BLaER1 (cell line): ENCODE data around the gene SERPINH1.

Source experiments
- H3K27ac ChIP-seq: shearing (Covaris generic); formaldehyde crosslinking; 2 replicates; pipeline ENCODE4 v1.8.1; 2022
- H3K27me3 ChIP-seq: shearing (Covaris generic); formaldehyde crosslinking; 2 replicates; pipeline ENCODE4 v1.8.1; 2022
- H3K36me3 ChIP-seq: shearing (Covaris generic); formaldehyde crosslinking; 2 replicates; pipeline ENCODE4 v1.8.1; 2022
- H3K4me1 ChIP-seq: shearing (Covaris generic); formaldehyde crosslinking; 2 replicates; pipeline ENCODE4 v1.8.1; 2022
- H3K4me2 ChIP-seq: shearing (Covaris generic); formaldehyde crosslinking; 2 replicates; pipeline ENCODE4 v1.8.1; 2022
- H3K4me3 ChIP-seq: shearing (Covaris generic); formaldehyde crosslinking; 2 replicates; pipeline ENCODE4 v1.8.1; 2022
- H3K9ac ChIP-seq: shearing (Covaris generic); formaldehyde crosslinking; 2 replicates; pipeline ENCODE4 v1.8.1; 2022
- H3K9me3 ChIP-seq: shearing (Covaris generic); formaldehyde crosslinking; 2 replicates; pipeline ENCODE4 v1.8.1; 2022
- H4K20me1 ChIP-seq: shearing (Covaris generic); formaldehyde crosslinking; 2 replicates; pipeline ENCODE4 v1.8.1; 2022
- Cebpa-rat ChIP-seq: shearing (Covaris generic); IDR thresholded peaks from 2 replicates; pipeline ENCODE4 v1.8.1; 2022

Gene SERPINH1

GRCh38 chr11:75563501-75563977 is 1.5 kb downstream of the SERPINH1 start:
- Histone ChIP-seq H3K27ac (peak overlapping the region; percentile 94), H3K4me3 (peak overlapping the region; percentile 86), H3K9ac (peak overlapping the region; percentile 92), H3K4me2 (peak overlapping the region; percentile 95), H4K20me1 (peaks cover 17% of the 10 kb centered on the region; the same call in 1 of the 2 replicates), H3K4me1 (peaks cover 47% of the 10 kb centered on the region), H3K27me3 (no peaks in the 10 kb centered on the region), H3K9me3 (no peaks in the 10 kb centered on the region), H3K36me3 (peaks cover 36% of the 10 kb centered on the region)
- TF ChIP-seq Cebpa-rat, result no peak

GRCh38 chr11:75563978-75564552 is 2.0 kb downstream of the SERPINH1 start:
- no peaks in the 10 kb centered on the region for H3K27me3 ChIP-seq
- TF ChIP-seq Cebpa-rat, result no peak
- peak overlapping the region; percentile 94 for H3K27ac ChIP-seq
- peaks cover 42% of the 10 kb centered on the region for H3K36me3 ChIP-seq
- peaks cover 47% of the 10 kb centered on the region for H3K4me1 ChIP-seq
- no peaks in the 10 kb centered on the region for H3K9me3 ChIP-seq
- H3K9ac ChIP-seq, result peak overlapping the region; percentile 92
- H4K20me1 ChIP-seq, result peaks cover 17% of the 10 kb centered on the region; the same call in 1 of the 2 replicates
- peak overlapping the region; percentile 86 for H3K4me3 ChIP-seq
- peak overlapping the region; percentile 95 for H3K4me2 ChIP-seq

GRCh38 chr11:75565221-75565814 is 3.3 kb downstream of the SERPINH1 start:
- Histone ChIP-seq H3K4me3 (no peak overlapping the region), H4K20me1 (peaks cover 17% of the 10 kb centered on the region; the same call in 1 of the 2 replicates), H3K36me3 (peaks cover 54% of the 10 kb centered on the region), H3K4me2 (peak overlapping the region; percentile 95), H3K27me3 (no peaks in the 10 kb centered on the region), H3K9me3 (no peaks in the 10 kb centered on the region), H3K4me1 (peaks cover 47% of the 10 kb centered on the region), H3K9ac (peak overlapping the region; percentile 27; the same call in 1 of the 2 replicates), H3K27ac (peak overlapping the region; percentile 94; the same call in 1 of the 2 replicates)
- TF ChIP-seq Cebpa-rat, result no peak

GRCh38 chr11:75565916-75566762 is 4.1 kb downstream of the SERPINH1 start:
- H3K27me3 ChIP-seq, result no peaks in the 10 kb centered on the region
- H3K9ac ChIP-seq, result no peak overlapping the region
- no peak for TF ChIP-seq Cebpa-rat
- H3K4me2 ChIP-seq, result peak overlapping the region; percentile 95
- H3K4me1 ChIP-seq, result peaks cover 44% of the 10 kb centered on the region
- H3K4me3 ChIP-seq, result no peak overlapping the region
- peaks cover 62% of the 10 kb centered on the region for H3K36me3 ChIP-seq
- peak overlapping the region; percentile 49; the same call in 1 of the 2 replicates for H3K27ac ChIP-seq
- peaks cover 17% of the 10 kb centered on the region; the same call in 1 of the 2 replicates for H4K20me1 ChIP-seq
- no peaks in the 10 kb centered on the region for H3K9me3 ChIP-seq

- H4K20me1 ChIP-seq, result peaks cover 17% of the 10 kb centered on the region; the same call in 1 of the 2 replicates
Observed at GRCh38 chr11:75566763-75567279, 4.8 kb downstream of the SERPINH1 start.

GRCh38 chr11:75567971-75568370 is 5.9 kb downstream of the SERPINH1 start:
- Histone ChIP-seq H3K4me1 (peaks cover 34% of the 10 kb centered on the region), H3K27ac (no peak overlapping the region), H3K27me3 (no peaks in the 10 kb centered on the region), H4K20me1 (peaks cover 17% of the 10 kb centered on the region; the same call in 1 of the 2 replicates), H3K4me2 (no peak overlapping the region), H3K36me3 (peaks cover 81% of the 10 kb centered on the region), H3K9me3 (no peaks in the 10 kb centered on the region), H3K4me3 (no peak overlapping the region), H3K9ac (no peak overlapping the region)
- no peak for TF ChIP-seq Cebpa-rat

More at GRCh38 chr11:75566763-75567279, 4.8 kb downstream of the SERPINH1 start:
- Histone ChIP-seq H3K36me3 (peaks cover 69% of the 10 kb centered on the region), H3K4me1 (peaks cover 37% of the 10 kb centered on the region), H3K9me3 (no peaks in the 10 kb centered on the region), H3K27me3 (no peaks in the 10 kb centered on the region), H3K9ac (no peak overlapping the region), H3K27ac (no peak overlapping the region), H3K4me3 (no peak overlapping the region), H3K4me2 (no peak overlapping the region)
- TF ChIP-seq Cebpa-rat, result no peak

GRCh38 chr11:75568616-75569219 is 6.7 kb downstream of the SERPINH1 start:
- no peak for TF ChIP-seq Cebpa-rat
- no peaks in the 10 kb centered on the region for H3K9me3 ChIP-seq
- H3K4me1 ChIP-seq, result peaks cover 27% of the 10 kb centered on the region
- H3K27me3 ChIP-seq, result no peaks in the 10 kb centered on the region
- H3K4me2 ChIP-seq, result no peak overlapping the region
- no peak overlapping the region for H3K4me3 ChIP-seq
- peaks cover 88% of the 10 kb centered on the region for H3K36me3 ChIP-seq
- no peak overlapping the region for H3K27ac ChIP-seq
- peaks cover 17% of the 10 kb centered on the region; the same call in 1 of the 2 replicates for H4K20me1 ChIP-seq
- no peak overlapping the region for H3K9ac ChIP-seq

- H3K9ac ChIP-seq, result no peak overlapping the region
- H3K36me3 ChIP-seq, result peaks cover 88% of the 10 kb centered on the region
- H3K9me3 ChIP-seq, result no peaks in the 10 kb centered on the region
- H3K4me2 ChIP-seq, result no peak overlapping the region
- TF ChIP-seq Cebpa-rat, result no peak
- H3K4me3 ChIP-seq, result no peak overlapping the region
- H3K4me1 ChIP-seq, result peaks cover 14% of the 10 kb centered on the region
- no peaks in the 10 kb centered on the region for H3K27me3 ChIP-seq
- H3K27ac ChIP-seq, result no peak overlapping the region
- peaks cover 10% of the 10 kb centered on the region; the same call in 1 of the 2 replicates for H4K20me1 ChIP-seq
Observed at GRCh38 chr11:75570559-75571139, 8.6 kb downstream of the SERPINH1 start.

GRCh38 chr11:75571625-75572024 is 9.6 kb downstream of the SERPINH1 start:
- Histone ChIP-seq H3K36me3 (peaks cover 78% of the 10 kb centered on the region), H3K27me3 (no peaks in the 10 kb centered on the region), H3K27ac (no peak overlapping the region), H3K4me1 (peaks cover 16% of the 10 kb centered on the region), H3K4me3 (no peak overlapping the region), H3K9ac (no peak overlapping the region), H3K9me3 (no peaks in the 10 kb centered on the region), H3K4me2 (no peak overlapping the region), H4K20me1 (0 out of 2 replicates have a peak, but pooled peaks cover under 1% of the 10 kb centered on the region)
- TF ChIP-seq Cebpa-rat, result no peak
